HCT116 (cell line): ENCODE data around the gene IFI27L2. TPM values are rescaled to one million over a fixed set of nuclear protein-coding genes. Genes with fewer than 3 reads are reported as not detected.

Source experiments
- ATAC-seq: fragments of 200-7000 bp; cut with Tn5 transposase; 2 replicates; pipeline ENCODE4 v1.9.1; 2020; ENCODE audit warnings: mild to moderate bottlenecking, moderate library complexity
- BruUV-seq: library from RNA; stranded (reverse); fragments of 400-500 nt; replicated peaks from 2 replicates; lab custom pipeline; 2021; lab: Mats Ljungman, UMichigan
- CTCF ChIA-PET: fragments of 300-600 bp; sonication (Branson Sonifier 250); formaldehyde crosslinking; loops from one replicate; lab custom pipeline; 2021; ENCODE audit warnings: antibody characterized with exemption; lab: Charles Lee
- POLR2A ChIA-PET: fragments of 300-600, 350-600 bp; sonication (Branson Sonifier 250); formaldehyde crosslinking; loops from one replicate; lab custom pipeline; 2021; ENCODE audit warnings: antibody characterized with exemption; lab: Charles Lee
- RAD21 ChIA-PET, 2 experiments: fragments of 300-600 bp; sonication (Branson Sonifier 250); formaldehyde crosslinking; loops; one replicate each; lab custom pipeline; 2023; ENCODE audit warnings: low total read pairs in 2 of 2; ENCODE audit not compliant: uncharacterized antibody in 2 of 2, unreplicated experiment in 2 of 2, low non-redundant PET in 1 of 2; lab: Charles Lee
- DNase-seq: peaks from one replicate; pipeline ENCODE4 v3.0.0-alpha.2; 2010; ENCODE audit warnings: low read depth, low spot score
- H2AFZ ChIP-seq: fragments of 200-600 bp; shearing (Covaris generic), sonication (generic); 2 replicates; pipeline ENCODE4 v1.6.1; 2017; ENCODE audit warnings: low read depth, mixed run types, mixed read lengths, antibody characterized with exemption, low read length; ENCODE audit not compliant: poor library complexity, severe bottlenecking
- H3K27ac ChIP-seq: 2 replicates; pipeline ENCODE4 v1.5.1; 2012; ENCODE audit warnings: low read depth, low read length
- H3K27me3 ChIP-seq: fragments of 200-600 bp; sonication (generic); 2 replicates; pipeline ENCODE4 v1.6.1; 2016; ENCODE audit warnings: mixed run types, low read length, mixed read lengths; ENCODE audit not compliant: insufficient read depth
- H3K36me3 ChIP-seq, 2 experiments: fragments of 200-500 bp in 1 of 2; fragments of 200-600 bp in 1 of 2; sonication (Bioruptor generic) in 1 of 2; sonication (generic) in 1 of 2; 2 replicates each; pipeline versions ENCODE4 v1.5.1 to v1.6.1; 2014 to 2016; ENCODE audit warnings: low read length in 2 of 2, inconsistent platforms in 1 of 2, mixed read lengths in 1 of 2, mixed run types in 1 of 2; ENCODE audit not compliant: insufficient read depth in 2 of 2, control insufficient read depth in 1 of 2
- H3K4me1 ChIP-seq, 2 experiments: fragments of 200-600 bp in 1 of 2; sonication (generic) in 1 of 2; 2 replicates each; pipeline versions ENCODE4 v1.5.1 to v1.6.1; 2012 to 2017; ENCODE audit warnings: low read length in 2 of 2, inconsistent platforms in 1 of 2, mild to moderate bottlenecking in 1 of 2, mixed read lengths in 1 of 2, mixed run types in 1 of 2, moderate library complexity in 1 of 2; ENCODE audit not compliant: insufficient read depth in 2 of 2, control insufficient read depth in 1 of 2
- H3K4me2 ChIP-seq: fragments of 200-600 bp; sonication (generic); 2 replicates; pipeline ENCODE4 v1.6.1; 2017; ENCODE audit warnings: mixed run types, low read length, mixed read lengths
- H3K4me3 ChIP-seq, 2 experiments: fragments of 200-600 bp in 1 of 2; sonication (generic) in 1 of 2; replicated peaks in 1 of 2; 2 replicates each; pipeline ENCODE4 v1.5.1; 2011 to 2016; ENCODE audit warnings: low read length in 2 of 2, control low read depth in 1 of 2, low read depth in 1 of 2, mild to moderate bottlenecking in 1 of 2, mixed read lengths in 1 of 2, mixed run types in 1 of 2
- H3K79me2 ChIP-seq: fragments of 200-600 bp; sonication (generic); 2 replicates; pipeline ENCODE4 v1.6.1; 2017; ENCODE audit warnings: mild to moderate bottlenecking, mixed run types, low read length, moderate library complexity, mixed read lengths; ENCODE audit not compliant: insufficient read depth
- H3K9ac ChIP-seq: fragments of 200-600 bp; sonication (generic); 2 replicates; pipeline ENCODE4 v1.6.1; 2016; ENCODE audit warnings: low read length, mixed read lengths
- H3K9me2 ChIP-seq: fragments of 200-600 bp; sonication (generic), shearing (Covaris generic); 2 replicates; pipeline ENCODE4 v1.6.1; 2017; ENCODE audit warnings: mixed run types, mild to moderate bottlenecking, moderate library complexity; ENCODE audit not compliant: insufficient read depth
- H3K9me3 ChIP-seq, 2 experiments: fragments of 200-500 bp in 1 of 2; fragments of 200-600 bp in 1 of 2; sonication (Bioruptor generic) in 1 of 2; sonication (generic) in 1 of 2; 2 replicates each; pipeline ENCODE4 v1.6.1; 2014 to 2017; ENCODE audit warnings: low read length in 2 of 2, mixed read lengths in 2 of 2, inconsistent platforms in 1 of 2, low read depth in 1 of 2, mild to moderate bottlenecking in 1 of 2, mixed run types in 1 of 2, moderate library complexity in 1 of 2; ENCODE audit not compliant: control insufficient read depth in 1 of 2, insufficient read depth in 1 of 2
- H4K20me1 ChIP-seq: fragments of 200-600 bp; sonication (generic), shearing (Covaris generic); 2 replicates; pipeline ENCODE4 v1.6.1; 2017; ENCODE audit warnings: mixed run types, mild to moderate bottlenecking, moderate library complexity; ENCODE audit not compliant: insufficient read depth
- EZH2phosphoT487 ChIP-seq: fragments of 200-600 bp; IDR thresholded peaks from 2 replicates; pipeline ENCODE4 v1.6.1; 2018; ENCODE audit warnings: antibody characterized with exemption, borderline replicate concordance
- TCF7L2 ChIP-seq: IDR thresholded peaks from 2 replicates; pipeline ENCODE4 v1.7.0; 2011; ENCODE audit warnings: borderline replicate concordance, inconsistent platforms; ENCODE audit not compliant: insufficient read depth, insufficient read length; ENCODE audit errors: extremely low read depth
- intact Hi-C: fragments of 100-400 bp; cut with micrococcal nuclease; formaldehyde crosslinking; loops from 2 replicates; pipeline ENCODE4 v1.10.0; 2022
- total RNA-seq: library from RNA; stranded (reverse); gene quantifications from one replicate; pipeline ENCODE4 v1.2.1, GENCODE V29; 2021; ENCODE audit not compliant: unreplicated experiment
- TF ChIP-seq, protein P1 (sequence below): IDR thresholded peaks from 2 replicates; pipeline ENCODE4 v1.6.1; 2012; ENCODE audit warnings: low read depth

Gene IFI27L2
- total RNA-seq, 1 experiment from 2014 or later: 42.9 TPM

DNA sequence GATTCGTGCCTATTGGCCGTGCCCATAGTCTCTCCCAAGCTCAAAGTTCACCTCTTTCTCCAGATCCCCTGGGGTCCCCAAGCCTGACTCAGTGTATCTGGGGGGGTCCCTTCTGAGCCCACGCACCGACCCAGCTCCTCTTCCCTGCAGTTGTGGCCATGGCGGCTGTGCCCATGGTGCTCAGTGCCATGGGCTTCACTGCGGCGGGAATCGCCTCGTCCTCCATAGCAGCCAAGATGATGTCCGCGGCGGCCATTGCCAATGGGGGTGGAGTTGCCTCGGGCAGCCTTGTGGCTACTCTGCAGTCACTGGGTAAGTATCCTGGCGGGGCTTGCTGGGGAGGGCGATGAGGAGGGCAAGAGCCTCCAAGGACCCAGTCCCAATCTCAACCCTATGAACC is 13.8 kb downstream of the IFI27L2 start (continued):
- TF ChIP-seq, protein P1, sequence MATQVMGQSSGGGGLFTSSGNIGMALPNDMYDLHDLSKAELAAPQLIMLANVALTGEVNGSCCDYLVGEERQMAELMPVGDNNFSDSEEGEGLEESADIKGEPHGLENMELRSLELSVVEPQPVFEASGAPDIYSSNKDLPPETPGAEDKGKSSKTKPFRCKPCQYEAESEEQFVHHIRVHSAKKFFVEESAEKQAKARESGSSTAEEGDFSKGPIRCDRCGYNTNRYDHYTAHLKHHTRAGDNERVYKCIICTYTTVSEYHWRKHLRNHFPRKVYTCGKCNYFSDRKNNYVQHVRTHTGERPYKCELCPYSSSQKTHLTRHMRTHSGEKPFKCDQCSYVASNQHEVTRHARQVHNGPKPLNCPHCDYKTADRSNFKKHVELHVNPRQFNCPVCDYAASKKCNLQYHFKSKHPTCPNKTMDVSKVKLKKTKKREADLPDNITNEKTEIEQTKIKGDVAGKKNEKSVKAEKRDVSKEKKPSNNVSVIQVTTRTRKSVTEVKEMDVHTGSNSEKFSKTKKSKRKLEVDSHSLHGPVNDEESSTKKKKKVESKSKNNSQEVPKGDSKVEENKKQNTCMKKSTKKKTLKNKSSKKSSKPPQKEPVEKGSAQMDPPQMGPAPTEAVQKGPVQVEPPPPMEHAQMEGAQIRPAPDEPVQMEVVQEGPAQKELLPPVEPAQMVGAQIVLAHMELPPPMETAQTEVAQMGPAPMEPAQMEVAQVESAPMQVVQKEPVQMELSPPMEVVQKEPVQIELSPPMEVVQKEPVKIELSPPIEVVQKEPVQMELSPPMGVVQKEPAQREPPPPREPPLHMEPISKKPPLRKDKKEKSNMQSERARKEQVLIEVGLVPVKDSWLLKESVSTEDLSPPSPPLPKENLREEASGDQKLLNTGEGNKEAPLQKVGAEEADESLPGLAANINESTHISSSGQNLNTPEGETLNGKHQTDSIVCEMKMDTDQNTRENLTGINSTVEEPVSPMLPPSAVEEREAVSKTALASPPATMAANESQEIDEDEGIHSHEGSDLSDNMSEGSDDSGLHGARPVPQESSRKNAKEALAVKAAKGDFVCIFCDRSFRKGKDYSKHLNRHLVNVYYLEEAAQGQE: no peak
- no peak for TF ChIP-seq TCF7L2

GRCh38 chr14:94115058-94115591 is 14.3 kb downstream of the IFI27L2 start:
- Histone ChIP-seq H3K9me3 (peaks cover 0 to 5% of the 10 kb centered on the region in 2 experiments; a peak in 2 of 4 replicates), H3K27ac (no peak overlapping the region), H3K4me1 (peaks cover 0 to 18% of the 10 kb centered on the region in 2 experiments; a peak in 1 of 4 replicates), H3K9me2 (no peaks in the 10 kb centered on the region), H3K79me2 (no peaks in the 10 kb centered on the region), H2AFZ (no peak overlapping the region), H3K27me3 (peaks cover 3% of the 10 kb centered on the region; the same call in 1 of the 2 replicates), H3K36me3 (no peaks in the 10 kb centered on the region), H3K9ac (no peak overlapping the region), H3K4me3 (no peak overlapping the region), H3K4me2 (no peak overlapping the region), H4K20me1 (no peaks in the 10 kb centered on the region)
- DNase-seq (no peak), ATAC-seq (no peak)
- ChIA-PET POLR2A (interaction anchor here (0.9 kb wide), 1 partner anchor 13 kb away, joined by 3 read pairs; no protein-coding TSS in a partner anchor), RAD21 (no interaction called here), CTCF (no interaction called here)
- intact Hi-C loops: no loop called here
- no peak for TF ChIP-seq EZH2phosphoT487
- TF ChIP-seq TCF7L2: peak; percentile 43
- no TSS peak for BruUV-seq
